ACHN (cell line): ENCODE measurements around the gene CTNND2.
A peak's percentile ranks its signal among the peaks of the same experiment; 100 is the strongest.
"Not testable (repeated sequence)": the region's sequence is repeated elsewhere in the genome, so short reads cannot be mapped to it uniquely, and the experiment has no call there.

Experiments
- DNase-seq: peaks from one replicate; pipeline ENCODE4 v3.0.0-alpha.2; 2015
- in situ Hi-C: cut with HindIII; loops from 2 replicates; pipeline ENCODE4 v1.10.0; 2017; ENCODE audit warnings: low sequenced_read_pairs, low pct_ligation_motif_present, low pct_unique_long_range_greater_than_20kb

The CTNND2 gene

DNA sequence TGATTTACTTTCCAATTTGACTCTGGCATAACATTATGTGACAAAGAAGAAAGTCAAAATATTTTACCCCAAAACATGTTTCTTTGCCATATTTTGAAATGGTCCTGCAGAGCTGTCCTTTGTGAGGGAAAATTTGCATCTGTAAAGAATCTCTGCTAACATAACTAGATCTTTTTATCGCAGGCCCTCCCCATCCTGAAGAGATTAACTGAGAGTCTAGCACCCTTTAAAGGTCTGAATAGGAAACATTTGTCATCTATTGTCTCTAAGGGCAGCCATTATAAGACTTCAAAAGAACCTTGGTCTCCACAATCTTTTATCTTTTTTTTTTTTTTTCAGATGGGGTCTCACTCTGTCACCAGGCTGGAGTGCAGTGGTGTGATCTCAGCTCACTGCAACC is 838.5 kb downstream of the CTNND2 start:
- DNase-seq, in situ Hi-C loops: not testable (repeated sequence)

DNA sequence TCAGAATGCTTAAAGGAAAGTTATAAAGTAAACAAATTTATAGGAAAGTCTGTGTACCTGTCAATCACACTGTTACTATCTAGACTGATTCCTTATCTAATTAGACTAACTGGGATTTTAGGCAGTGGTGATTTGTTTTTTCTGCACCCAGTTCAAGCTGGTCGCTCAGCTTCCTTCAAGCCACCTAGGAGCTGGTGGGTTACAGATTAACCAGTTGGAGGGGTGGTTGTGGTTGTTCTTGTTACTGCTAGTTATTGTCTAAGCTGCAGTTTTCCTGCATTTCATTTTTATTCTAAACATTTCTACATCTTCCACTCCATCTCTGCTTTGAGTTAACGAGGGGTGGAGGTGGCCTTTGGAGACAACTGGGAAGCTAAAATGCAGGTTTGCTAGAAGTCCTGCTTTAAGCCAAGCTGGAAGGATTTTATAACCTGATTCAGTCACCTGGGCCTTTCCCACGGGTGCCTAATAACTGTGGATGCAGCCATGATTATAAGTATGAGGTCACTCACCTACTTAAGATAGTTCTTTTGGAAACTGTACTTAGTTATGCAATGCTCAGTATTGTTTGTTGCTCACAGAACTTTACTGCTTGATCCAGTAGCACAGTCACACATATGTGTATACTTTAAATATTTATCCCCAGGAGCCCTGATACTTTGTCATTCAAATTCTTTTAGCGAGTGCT is 839.3 kb downstream of the CTNND2 start:
- in situ Hi-C loops = no loop called here
- peak; percentile 47 for DNase-seq

DNA sequence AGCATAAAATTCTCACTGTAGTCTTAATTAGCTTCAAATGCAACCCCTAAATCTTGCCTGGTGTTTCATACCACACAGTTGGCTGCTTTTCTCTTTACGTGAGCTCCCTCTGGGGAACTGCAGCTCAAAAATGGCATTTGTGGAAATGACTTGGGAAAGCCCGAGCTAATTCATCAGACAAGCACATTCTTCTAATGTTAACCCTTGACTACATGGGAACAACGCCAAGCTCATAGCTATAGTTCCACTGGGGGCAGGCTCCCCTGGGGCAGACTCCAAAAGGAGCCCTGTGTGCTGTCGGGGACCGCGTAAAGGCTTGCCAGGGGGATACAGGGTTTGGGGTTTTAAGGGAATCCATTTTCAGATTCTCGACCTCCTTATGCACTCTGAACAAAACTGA is 841.8 kb downstream of the CTNND2 start:
- in situ Hi-C loops = no loop called here

DNA sequence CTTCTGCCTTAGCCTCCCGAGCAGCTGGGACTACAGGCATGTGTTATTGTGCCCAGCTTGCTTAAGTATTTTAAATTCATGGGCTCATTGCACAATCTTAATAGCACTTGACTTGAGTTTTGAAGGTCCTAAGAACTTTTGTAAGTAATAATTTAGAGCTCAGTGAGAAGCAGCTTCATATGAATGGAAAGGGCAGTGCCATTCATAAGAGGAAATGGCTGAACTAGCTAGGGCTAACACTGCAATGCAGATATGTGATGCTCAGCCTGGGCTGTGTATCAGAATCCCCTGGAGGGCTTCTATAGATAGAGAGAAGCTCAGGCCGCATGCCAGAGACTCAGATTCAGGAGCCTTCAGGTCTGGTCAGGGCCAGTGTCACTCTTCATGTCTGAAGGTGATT is 847.7 kb downstream of the CTNND2 start:
- in situ Hi-C loops = no loop called here
- no peak for DNase-seq

More for the DNA sequence above, 841.8 kb downstream of the CTNND2 start:
- no peak for DNase-seq

DNA sequence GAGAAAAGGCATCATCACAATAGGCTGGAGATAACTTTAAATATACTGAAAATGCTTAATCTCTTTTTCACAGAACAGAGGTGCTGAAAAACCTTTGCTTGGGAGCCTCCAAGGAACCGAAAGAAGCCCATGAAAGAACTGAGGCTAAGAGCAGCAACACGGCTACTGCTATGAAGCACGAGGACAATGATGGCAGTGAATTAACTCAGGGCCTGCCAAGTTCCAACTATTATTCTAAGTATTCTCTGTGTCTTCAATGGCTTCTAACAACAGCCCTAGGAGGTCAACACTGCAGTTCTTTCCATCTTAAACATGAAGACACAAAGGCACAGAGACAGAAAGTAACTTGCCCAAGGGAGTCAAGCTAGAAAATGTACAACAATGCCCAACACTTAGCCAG is 850.2 kb downstream of the CTNND2 start:
- in situ Hi-C loops = no loop called here
- DNase-seq = no peak

DNA sequence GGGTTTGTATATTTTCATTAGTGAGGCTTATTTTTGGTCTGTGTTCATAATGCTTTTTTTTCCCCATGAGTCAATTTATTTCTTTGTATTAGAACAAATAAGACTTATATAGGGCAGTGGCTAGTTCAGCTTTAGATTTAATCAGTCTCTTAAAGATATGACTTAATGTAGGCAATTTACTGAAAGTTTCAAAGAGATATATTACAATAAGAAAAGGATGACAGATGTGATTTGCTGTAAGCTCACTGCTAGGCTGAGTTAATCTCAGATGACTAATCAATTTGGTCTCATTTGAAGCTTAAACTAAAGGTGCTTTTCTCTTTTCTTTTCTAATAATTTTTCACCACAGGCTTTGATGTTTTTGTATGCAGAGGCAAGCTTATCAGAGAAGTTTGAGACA is 851.4 kb downstream of the CTNND2 start:
- DNase-seq = no peak
- in situ Hi-C loops = no loop called here

DNA sequence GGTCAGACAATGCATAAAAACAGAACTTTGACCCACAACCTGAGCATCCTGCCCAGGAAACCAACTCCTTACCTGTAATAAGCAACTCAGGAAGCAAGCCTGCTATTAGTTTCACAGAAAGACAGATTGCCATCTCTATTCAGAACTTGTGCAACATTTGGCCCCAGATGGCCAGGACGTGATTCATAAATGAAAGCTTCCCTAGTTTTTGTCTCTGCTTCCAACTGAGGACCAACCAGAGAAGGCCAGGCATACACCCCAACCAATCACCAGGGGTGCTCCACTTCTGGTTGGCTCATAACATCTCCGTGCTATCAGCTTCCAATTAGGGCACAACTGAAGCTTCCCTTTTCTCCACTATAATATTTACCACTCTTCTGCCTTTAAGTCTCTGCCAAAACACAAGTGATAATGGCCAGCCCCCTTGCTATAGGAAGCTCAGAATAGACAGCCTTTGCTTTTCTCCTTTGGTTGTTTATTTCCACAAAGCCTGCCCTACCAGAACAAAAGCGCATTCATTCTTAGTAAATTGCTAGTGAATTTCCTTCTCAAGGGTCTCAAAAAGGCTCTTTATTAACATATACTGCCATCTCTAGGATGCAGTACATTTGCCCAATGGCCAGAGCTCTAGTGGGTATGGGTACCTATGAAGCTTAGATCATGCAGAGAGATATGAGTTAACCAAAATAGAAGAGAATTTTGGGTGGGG is 853.5 kb downstream of the CTNND2 start:
- in situ Hi-C loops = no loop called here
- DNase-seq = no peak

DNA sequence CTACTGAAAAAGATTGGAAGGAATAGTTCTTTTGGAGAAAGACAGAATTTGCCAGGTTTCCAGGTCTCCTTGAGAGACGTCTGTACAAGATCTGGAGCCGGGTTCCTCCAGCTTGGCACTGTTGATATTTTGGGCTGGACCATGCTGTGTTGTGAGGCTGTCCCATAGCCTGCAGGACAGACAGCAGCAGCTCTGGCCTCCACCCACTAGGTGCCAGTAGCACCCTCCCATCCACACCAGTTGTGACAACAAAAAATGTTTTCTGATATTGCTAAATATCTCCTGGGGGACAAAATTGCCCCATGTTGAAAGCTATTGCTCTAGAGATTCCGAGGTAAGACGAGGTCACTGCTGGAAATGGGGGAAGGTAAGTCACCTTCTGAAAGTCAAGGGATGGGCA is 855.5 kb downstream of the CTNND2 start:
- DNase-seq = peak; percentile 22
- in situ Hi-C loops = no loop called here

DNA sequence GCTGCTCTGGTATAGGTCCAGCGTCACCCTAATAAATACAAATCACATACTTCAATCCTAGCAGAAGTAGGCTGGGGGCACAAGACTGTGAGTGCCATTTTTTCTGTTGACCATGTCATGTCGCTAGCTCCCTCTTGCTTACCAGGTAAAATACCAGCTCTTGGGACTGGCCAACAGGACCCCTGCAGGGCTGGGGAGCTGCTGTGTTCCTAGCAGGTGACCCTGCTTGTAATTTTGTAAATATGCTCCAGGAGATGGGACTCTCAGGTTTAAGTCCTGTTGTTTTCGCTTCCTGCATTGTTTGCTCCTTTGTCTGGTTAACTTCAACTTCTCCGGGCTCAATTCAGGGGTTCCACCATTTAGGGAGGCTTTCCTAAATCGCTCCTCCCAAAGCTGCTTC is 856.6 kb downstream of the CTNND2 start:
- no peak for DNase-seq
- in situ Hi-C loops = no loop called here

DNA sequence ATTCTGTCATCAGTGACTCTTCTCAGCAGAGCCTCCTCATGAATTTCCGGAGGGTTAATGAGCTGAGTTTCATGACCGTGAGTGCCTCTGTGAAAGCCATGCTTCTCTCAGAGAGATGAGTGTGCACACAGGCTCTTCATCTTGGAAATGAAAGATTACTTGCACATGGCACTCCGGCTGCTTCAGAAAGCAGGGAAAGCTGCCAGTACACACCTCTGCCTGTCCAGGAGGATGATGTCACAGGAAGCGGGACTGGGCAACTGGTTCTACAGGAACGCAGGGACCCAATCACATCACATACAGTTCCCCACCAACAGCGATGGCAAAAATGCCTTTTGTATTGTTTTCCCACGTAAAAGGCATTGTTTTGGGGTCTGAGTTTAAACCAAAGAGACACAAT is 857.2 kb downstream of the CTNND2 start:
- no peak for DNase-seq
- in situ Hi-C loops = no loop called here

DNA sequence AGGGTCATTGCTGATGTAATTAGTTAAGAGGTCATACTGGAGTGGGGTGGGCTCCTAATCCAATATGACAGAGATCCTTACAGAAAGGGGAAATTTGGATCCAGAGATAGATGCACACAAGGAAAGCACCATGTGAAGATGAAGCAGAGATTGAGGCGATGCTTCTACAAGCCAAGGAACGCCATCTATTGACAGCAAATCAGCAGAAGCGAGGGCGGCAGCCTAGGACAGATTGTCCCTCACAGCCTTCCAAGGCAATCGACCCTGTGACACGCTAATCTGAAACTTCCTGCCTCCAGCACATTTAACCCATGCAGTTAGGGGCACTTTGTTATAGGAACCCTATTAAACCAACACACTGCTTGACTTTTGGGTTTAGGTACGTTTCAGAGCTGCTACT is 858.1 kb downstream of the CTNND2 start:
- in situ Hi-C loops = no loop called here
- no peak for DNase-seq

DNA sequence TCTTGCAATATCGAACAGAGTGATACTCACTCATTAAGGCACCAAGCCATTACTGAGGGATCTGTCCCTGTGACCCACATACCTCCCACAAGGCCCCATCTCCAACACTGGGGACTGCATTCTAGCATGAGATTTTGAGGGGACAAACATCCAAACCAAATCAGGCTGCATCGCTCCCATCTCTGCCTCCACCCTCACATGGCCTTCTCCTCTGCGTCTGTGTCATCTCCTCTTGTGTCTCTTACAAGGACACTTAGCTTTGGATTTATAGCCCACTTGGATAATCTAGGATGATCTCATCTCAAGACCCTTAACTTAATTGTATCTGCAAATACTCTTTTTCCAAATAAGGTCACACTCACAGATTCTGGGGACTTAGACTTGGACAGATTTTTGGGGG is 858.8 kb downstream of the CTNND2 start:
- no peak for DNase-seq
- in situ Hi-C loops = no loop called here

DNA sequence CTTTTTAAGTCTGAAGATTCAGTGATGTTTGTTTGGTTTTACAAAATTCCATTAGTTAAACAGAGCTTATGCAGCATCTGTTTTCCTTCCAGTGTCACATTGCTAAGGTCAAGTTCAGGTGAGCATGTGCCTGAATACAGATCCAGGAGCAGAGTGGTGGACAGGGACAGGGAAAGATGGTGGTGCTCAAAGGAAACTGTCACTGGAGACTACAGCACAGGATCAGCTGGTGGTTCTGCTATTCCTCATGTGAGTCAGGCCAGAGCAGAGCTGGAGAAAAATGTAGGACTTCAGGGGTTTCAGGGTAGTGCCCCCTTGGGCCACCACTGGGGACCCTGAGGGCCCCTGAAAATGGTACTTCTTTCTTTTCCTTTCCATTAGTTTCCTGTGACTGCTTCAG is 859.7 kb downstream of the CTNND2 start:
- no peak for DNase-seq
- in situ Hi-C loops = no loop called here

DNA sequence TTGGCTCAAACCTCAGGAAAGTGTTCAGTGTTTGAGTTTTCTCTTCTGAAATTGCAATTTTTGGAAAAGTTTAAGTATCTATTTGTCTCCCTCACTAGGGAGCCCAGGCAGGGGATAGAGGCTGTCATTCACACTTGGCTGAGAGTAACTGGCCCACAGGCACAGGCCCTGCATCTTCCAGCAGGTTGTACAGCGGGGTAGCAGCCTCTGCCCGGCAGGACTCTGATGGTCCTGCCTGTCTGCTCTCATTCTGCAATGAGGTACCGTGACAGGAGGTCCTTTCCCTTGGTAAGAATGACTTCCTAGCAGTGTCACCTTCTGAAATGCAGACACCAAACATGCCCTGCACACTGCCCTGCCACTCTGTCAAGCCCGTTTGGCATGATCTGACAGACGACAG is 860.4 kb downstream of the CTNND2 start:
- DNase-seq = no peak
- in situ Hi-C loops = no loop called here

DNA sequence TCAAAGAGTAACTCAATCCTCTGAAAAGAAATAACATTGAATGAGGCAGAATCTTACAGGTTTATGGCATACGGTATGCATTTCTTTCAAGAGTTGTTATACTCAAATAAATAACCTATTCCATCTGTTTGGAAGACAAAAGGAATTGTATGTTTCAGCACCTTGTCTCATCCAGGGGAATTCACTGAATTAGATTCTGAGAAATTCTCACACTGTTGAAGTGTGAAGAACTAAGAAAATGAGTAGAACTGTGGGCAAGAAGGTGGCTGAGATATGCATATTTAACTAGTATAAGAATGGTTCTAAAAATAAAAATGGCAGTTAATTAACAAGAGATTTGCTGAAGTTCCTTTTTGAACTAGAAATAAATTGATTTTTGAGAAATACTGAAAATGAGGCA is 863.9 kb downstream of the CTNND2 start:
- DNase-seq = no peak
- in situ Hi-C loops = no loop called here

DNA sequence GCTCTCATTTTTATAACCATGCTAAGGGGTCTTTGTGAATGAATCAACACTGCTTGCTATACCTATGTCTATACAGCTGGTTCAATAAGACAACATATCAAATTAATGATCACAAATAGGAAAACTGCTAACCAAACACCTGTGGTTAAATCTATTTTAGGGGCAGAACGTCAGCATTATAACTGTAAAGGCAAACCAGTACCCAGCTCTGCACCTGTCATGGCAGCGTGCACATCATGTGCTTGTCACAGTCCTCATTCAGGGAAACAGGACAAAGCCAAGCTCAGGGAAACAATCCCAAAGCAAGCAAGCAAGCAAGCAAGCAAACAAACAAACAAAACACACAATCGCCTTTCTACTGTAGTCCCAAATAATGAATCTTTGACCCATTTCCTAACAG is 865.5 kb downstream of the CTNND2 start:
- in situ Hi-C loops = no loop called here
- no peak for DNase-seq

DNA sequence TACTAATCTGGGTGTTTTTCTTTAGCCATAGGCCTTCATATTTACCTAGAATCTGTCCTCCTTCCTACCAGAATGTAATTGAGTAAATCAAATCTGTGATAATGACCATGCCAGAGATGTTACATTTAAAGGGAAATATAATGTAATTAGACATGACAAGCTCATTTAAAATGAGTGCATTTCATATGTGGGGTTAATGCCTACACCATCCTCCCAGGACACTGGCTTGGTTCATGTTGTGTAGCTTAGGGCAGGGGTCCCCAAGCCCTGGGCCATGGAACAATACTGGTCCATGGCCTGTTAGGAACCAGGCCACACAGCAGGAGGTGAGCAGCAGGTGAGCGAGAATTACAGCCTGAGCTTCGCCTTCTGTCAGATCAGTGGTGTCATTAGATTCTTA is 866.3 kb downstream of the CTNND2 start:
- no peak for DNase-seq
- in situ Hi-C loops = no loop called here

DNA sequence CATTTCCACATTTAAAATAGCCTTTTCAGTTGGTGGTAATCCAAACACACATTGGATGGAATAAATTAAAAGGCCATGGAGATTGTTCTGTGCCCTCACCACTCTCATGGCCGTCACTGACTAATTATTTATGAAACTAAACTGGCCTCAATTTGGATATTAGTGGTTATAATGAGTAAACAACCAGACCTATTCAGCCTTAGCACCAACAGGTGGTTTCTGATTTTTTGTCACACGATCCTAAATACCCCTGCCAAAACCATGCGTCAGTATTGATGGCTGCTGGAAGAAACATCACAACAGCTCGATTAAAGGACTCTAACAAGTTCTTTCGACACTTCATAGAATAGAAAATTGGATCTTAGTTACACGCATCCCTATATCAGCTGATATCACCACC is 867.2 kb downstream of the CTNND2 start:
- no peak for DNase-seq
- in situ Hi-C loops = no loop called here

DNA sequence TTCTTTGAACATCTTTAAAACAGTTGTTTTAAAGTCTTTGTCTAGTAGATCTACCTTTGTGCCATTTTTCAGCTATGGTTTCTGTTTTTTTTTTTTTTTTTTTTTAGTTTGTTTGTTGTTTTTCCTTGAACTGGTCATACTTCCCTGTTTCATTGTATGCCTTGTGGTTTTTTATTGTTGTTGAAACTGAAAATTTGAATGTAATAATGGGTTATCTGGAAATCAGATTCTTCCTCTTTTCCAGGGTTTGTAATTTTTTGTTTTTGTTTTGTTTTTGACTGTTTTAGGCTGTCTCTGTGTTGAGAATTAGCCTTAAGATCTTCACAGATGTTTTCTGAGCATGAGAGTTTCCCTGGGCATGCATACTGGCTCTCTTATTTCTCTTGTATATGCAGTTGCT is 873.6 kb downstream of the CTNND2 start:
- DNase-seq = no peak
- in situ Hi-C loops = no loop called here

DNA sequence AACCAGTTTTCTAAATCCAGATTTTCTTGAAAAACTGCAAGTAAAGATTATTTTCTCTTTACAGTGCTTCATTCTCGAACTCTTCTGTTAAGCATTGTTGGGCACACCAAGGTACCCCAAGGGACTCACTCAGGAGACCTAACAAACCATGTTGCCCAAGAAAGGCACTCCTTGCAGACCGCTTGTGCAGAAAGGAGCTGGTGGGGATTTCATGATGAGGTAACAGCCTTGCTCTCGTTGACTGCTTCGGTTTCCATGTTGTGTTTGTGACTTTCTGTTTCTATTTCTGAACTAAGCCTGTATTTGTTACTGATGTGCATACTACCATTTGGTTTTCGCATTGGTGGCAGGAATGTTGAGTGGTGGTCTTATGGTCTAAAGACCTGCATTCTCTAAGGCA is 876.6 kb downstream of the CTNND2 start:
- in situ Hi-C loops = no loop called here
- DNase-seq = no peak
